SU-DHL-6 (cell line): ENCODE measurements around the gene CLCN4.

ENCODE experiments used
- EZH2phosphoT487 ChIP-seq: fragments of 200-600 bp; sonication (generic), shearing (Covaris generic); conservative IDR thresholded peaks from 2 replicates; pipeline ENCODE4 v1.6.1; 2018; ENCODE audit warnings: mild to moderate bottlenecking, antibody characterized with exemption, low read length, moderate library complexity, mixed read lengths
- TF ChIP-seq, protein P1 (sequence below): fragments of 200-600 bp; sonication (generic); IDR thresholded peaks from one replicate; pipeline ENCODE4 v1.5.1; 2017; ENCODE audit warnings: antibody characterized with exemption, mild to moderate bottlenecking, low read length, moderate library complexity; ENCODE audit not compliant: insufficient read depth, poor library complexity, severe bottlenecking

DNA sequence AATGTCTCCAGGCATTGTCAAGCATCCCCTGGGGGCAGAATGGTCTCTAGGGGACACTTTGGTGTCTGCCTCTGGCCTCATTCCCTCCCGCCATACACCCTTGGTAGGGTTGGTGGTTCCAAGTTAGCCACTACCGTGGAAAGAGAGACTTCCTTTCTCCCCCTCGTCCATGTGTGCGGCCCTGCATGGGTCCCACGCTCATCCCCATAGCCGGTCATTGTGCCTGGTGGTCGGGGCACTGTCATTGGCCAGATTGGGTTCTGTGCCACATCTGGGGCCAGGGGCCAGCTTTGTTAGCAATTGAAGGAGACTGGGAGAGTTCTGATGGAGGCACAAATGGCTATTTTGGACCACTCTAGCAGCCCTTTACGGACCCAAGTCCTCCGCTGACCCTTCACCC lies 17.3 kb downstream of the CLCN4 start:
- TF ChIP-seq, protein P1, sequence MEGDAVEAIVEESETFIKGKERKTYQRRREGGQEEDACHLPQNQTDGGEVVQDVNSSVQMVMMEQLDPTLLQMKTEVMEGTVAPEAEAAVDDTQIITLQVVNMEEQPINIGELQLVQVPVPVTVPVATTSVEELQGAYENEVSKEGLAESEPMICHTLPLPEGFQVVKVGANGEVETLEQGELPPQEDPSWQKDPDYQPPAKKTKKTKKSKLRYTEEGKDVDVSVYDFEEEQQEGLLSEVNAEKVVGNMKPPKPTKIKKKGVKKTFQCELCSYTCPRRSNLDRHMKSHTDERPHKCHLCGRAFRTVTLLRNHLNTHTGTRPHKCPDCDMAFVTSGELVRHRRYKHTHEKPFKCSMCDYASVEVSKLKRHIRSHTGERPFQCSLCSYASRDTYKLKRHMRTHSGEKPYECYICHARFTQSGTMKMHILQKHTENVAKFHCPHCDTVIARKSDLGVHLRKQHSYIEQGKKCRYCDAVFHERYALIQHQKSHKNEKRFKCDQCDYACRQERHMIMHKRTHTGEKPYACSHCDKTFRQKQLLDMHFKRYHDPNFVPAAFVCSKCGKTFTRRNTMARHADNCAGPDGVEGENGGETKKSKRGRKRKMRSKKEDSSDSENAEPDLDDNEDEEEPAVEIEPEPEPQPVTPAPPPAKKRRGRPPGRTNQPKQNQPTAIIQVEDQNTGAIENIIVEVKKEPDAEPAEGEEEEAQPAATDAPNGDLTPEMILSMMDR, result no peak
- no peak for TF ChIP-seq EZH2phosphoT487
